HG03521 (cell line): Measurements from ENCODE around the gene MAJIN.
"Not testable (repeated sequence)": the region's sequence is repeated elsewhere in the genome, so short reads cannot be mapped to it uniquely, and the experiment has no call there.

Experiments
- ATAC-seq: cut with Tn5 transposase; IDR thresholded peaks from one replicate; pipeline ENCODE4 v1.9.1; 2021; ENCODE audit warnings: mild to moderate bottlenecking, moderate library complexity; ENCODE audit not compliant: unreplicated experiment

The MAJIN gene

GRCh38 chr11:64971421-64972233 lies at the start of gene MAJIN:
TSS of gene MAJIN (minus strand) at chr11:64972108. CDS start at chr11:64959405, 12,703 bp downstream.
- ATAC-seq = no peak

GRCh38 chr11:65021509-65021908 lies 49.6 kb upstream of the MAJIN start:
- no peak for ATAC-seq

GRCh38 chr11:65021003-65021402 lies 49.1 kb upstream of the MAJIN start:
- ATAC-seq = no peak

- ATAC-seq = no peak
These were observed 47.9 kb upstream of the MAJIN start for GRCh38 chr11:65019824-65020223.

- no peak for ATAC-seq
These were observed 46.0 kb upstream of the MAJIN start for GRCh38 chr11:65017937-65018336.

GRCh38 chr11:65016705-65017104 lies 44.8 kb upstream of the MAJIN start:
- ATAC-seq = no peak

GRCh38 chr11:65014726-65015227 lies 42.9 kb upstream of the MAJIN start:
- ATAC-seq = no peak

- peak; percentile 74 for ATAC-seq
These were observed 42.2 kb upstream of the MAJIN start, which contains the start of gene ARL2 for GRCh38 chr11:65013888-65014725. TSS of gene ARL2 (plus strand) at chr11:65014160. CDS start at chr11:65014208, 48 bp downstream.

- peak; percentile 50 for ATAC-seq
These were observed 41.4 kb upstream of the MAJIN start for GRCh38 chr11:65013130-65013887.

GRCh38 chr11:65008873-65009272 lies 37.0 kb upstream of the MAJIN start:
- ATAC-seq = no peak

GRCh38 chr11:65008016-65008415 lies 36.1 kb upstream of the MAJIN start:
- no peak for ATAC-seq

- not testable (repeated sequence) for ATAC-seq
These were observed 32.1 kb upstream of the MAJIN start for GRCh38 chr11:65003968-65004367.

GRCh38 chr11:65003282-65003681 lies 31.4 kb upstream of the MAJIN start:
- no peak for ATAC-seq

GRCh38 chr11:65002706-65003105 lies 30.8 kb upstream of the MAJIN start:
- ATAC-seq = no peak

- no peak for ATAC-seq
These were observed 27.6 kb upstream of the MAJIN start for GRCh38 chr11:64999478-64999877.

GRCh38 chr11:64998690-64999431 lies 27.0 kb upstream of the MAJIN start:
- no peak for ATAC-seq

GRCh38 chr11:64998141-64998540 lies 26.2 kb upstream of the MAJIN start:
- no peak for ATAC-seq

GRCh38 chr11:64996710-64997380 lies 24.9 kb upstream of the MAJIN start, which contains the start of gene BATF2:
TSS of gene BATF2 (minus strand) at chr11:64996971. CDS start at chr11:64996914, 57 bp downstream.
- ATAC-seq = no peak

GRCh38 chr11:64996327-64996709 lies 24.4 kb upstream of the MAJIN start:
- no peak for ATAC-seq

- ATAC-seq = no peak
These were observed 22.4 kb upstream of the MAJIN start for GRCh38 chr11:64994318-64994717.
